ENCODE measurements around the gene LDAF1. TPM values are rescaled to one million over a fixed set of nuclear protein-coding genes. Genes with fewer than 3 reads are reported as not detected.

The LDAF1 gene
- total and polyA plus RNA-seq, 2 of the 8 experiments (the other 6 are each of a cell fraction or from before 2014, with no cell fraction given) = 32.4 to 34.2 TPM

DNA sequence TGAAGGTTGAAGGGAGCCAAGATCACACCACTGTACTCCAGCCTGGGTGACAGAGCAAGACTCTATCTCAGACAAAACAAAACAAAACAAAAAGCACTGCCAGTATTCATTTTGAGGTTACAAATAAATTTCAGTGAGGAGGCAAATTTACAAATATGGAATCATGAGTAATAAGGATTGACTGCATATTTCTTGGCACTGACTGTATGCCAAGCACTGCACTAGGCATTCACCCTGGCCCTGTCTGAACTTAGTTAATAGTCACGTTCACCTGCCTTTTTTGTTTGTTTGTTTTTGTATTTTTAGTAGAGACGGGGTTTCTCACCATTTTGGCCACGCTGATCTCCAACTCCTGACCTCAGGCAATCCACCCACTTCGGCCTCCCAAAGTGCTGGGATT lies 5.1 kb downstream of the LDAF1 start (continued):
- TF ChIP-seq, protein P1, sequence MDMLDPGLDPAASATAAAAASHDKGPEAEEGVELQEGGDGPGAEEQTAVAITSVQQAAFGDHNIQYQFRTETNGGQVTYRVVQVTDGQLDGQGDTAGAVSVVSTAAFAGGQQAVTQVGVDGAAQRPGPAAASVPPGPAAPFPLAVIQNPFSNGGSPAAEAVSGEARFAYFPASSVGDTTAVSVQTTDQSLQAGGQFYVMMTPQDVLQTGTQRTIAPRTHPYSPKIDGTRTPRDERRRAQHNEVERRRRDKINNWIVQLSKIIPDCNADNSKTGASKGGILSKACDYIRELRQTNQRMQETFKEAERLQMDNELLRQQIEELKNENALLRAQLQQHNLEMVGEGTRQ (IDR thresholded peaks at IDR 0.05; ENCODE audit: low read length) = no peak
- no peak for TF ChIP-seq POU5F1 (IDR thresholded peaks at IDR 0.05; ENCODE audit: low read depth, low read length)
- TF ChIP-seq SIX5 (IDR thresholded peaks at IDR 0.05; ENCODE audit: low read depth, low read length) = no peak
- no peak for TF ChIP-seq SUZ12 (IDR thresholded peaks at IDR 0.05; ENCODE audit: low read length)

Data from H1 (cell line).